GM21447 (cell line): ENCODE results near the gene CELA3B.
A peak's percentile ranks its signal among the peaks of the same experiment; 100 is the strongest.
"Not testable (repeated sequence)": the region's sequence is repeated elsewhere in the genome, so short reads cannot be mapped to it uniquely, and the experiment has no call there.

ENCODE experiments used
- ATAC-seq: cut with Tn5 transposase; IDR thresholded peaks from one replicate; pipeline ENCODE4 v1.9.1; 2021; ENCODE audit not compliant: unreplicated experiment

CELA3B gene

DNA sequence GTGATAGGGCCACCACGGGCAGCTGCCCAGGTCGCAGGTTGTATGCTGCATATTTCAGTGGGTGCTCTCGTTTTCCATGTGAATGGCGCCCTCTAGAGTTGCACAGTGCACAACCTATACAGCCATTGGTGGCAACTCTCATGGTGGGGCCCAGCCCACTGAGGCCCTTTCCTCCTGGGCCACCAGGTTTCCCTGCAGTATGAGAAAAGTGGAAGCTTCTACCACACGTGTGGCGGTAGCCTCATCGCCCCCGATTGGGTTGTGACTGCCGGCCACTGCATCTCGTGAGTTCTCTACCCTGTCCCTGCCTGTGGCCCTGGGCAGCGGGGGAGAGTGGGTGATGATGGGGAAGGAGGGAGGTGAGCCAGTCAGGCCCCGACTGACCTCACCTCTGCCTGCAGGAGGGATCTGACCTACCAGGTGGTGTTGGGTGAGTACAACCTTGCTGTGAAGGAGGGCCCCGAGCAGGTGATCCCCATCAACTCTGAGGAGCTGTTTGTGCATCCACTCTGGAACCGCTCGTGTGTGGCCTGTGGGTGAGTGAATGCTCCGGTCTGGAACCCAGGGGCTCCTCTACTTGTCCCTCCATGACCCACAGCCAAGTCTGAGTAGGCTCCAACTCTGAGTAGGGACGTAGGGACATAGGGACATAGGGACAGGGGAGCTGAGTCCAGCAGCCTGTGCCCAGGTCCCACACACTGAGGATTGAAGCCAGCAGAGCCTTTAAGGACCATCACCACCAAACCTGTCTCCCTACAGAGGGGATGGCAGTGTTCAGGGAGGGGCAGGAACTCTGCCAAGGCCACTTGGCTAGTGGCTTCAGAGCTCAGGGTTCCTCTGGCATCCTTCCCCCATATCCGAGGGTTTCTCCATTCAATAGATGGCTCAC is 28.7 kb downstream of the CELA3B start:
- not testable (repeated sequence) for ATAC-seq

DNA sequence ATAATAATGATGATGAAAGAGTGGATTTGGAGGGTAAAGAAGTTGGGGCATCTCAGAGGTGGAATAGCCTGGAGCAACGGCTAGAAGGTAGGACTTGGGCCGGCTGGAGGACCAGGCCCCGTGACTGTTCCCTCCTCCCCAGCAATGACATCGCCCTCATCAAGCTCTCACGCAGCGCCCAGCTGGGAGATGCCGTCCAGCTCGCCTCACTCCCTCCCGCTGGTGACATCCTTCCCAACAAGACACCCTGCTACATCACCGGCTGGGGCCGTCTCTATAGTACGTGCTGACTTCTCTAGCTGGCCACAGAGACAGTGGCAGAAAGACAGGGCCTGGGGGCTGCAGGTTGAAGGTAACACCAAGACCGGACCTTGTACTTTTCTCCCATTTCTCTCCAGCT is 29.9 kb downstream of the CELA3B start:
- ATAC-seq = not testable (repeated sequence)

DNA sequence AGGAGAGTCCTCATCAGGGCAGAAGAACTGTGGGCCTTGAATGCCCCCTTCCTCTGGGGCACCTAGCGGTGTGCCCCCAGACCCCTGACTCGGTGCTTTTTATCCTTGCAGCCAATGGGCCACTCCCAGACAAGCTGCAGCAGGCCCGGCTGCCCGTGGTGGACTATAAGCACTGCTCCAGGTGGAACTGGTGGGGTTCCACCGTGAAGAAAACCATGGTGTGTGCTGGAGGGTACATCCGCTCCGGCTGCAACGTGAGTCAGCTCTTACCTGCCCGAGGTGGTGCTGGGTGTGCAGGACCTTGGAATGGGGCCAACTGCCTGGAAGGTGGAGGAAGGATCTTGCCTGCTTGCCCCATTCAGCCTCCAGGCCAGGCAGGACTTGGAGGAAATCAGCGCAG is 30.4 kb downstream of the CELA3B start:
- ATAC-seq = not testable (repeated sequence)

DNA sequence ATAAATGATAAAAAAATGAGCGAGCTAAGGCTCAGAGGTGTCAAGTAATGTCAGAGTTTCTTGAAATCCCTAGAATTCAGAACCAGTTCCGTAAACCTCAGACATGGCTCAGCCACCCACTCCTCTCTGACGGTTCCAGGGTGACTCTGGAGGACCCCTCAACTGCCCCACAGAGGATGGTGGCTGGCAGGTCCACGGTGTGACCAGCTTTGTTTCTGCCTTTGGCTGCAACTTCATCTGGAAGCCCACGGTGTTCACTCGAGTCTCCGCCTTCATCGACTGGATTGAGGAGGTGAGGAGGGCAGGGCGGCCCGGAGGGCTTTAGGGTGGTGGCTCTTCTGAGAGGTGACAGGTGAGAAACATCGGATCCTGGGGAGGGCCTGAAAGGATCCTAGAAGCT is 32.7 kb downstream of the CELA3B start:
- ATAC-seq = not testable (repeated sequence)

DNA sequence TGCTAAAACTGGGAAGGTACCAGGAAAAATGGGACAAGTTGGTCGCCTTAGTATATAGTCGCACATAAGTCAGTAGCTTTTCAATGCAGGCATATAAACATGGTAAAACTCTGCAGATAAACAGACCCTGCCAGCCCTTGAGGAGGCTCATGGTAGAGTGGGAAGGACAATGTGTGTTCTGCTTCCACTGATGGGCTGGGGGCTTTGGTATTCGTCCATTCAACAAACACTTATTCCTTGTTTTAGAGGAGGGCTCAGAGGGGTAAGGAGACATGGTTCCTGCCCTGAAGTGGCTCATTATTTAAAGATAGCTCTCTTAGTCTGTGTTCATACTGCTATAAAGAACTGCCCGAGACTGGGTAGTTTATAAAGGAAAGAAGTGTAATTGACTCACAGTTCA is 35.9 kb downstream of the CELA3B start:
- not testable (repeated sequence) for ATAC-seq

DNA sequence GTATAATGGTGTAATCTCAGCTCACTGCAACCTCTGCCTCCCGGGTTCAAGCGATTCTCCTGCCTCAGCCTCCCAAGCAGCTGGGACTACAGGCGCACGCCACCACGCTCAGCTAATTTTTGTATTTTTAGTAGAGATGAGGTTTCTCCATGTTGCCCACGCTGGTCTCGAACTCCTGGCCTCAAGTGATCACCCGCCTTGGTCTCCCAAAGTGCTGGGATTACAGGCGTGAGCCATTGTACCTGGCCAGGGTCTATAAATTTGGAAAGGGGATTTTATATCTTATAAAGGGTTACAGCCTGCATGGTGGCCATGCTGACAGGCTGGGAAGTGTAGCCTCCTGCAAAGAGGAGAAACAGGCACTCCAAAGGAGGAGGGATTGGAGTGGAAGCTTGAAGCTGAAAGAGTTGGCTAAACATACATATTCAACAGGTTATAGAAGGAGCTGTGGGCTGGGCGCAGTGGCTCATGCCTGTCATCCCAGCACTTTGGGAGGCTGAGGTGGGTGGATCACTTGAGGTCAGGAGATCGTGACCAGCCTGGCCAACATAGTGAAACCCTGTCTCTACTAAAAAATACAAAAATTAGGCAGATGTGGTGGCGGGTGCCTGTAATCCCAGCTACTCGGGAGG is 37.9 kb downstream of the CELA3B start:
- ATAC-seq = not testable (repeated sequence)

DNA sequence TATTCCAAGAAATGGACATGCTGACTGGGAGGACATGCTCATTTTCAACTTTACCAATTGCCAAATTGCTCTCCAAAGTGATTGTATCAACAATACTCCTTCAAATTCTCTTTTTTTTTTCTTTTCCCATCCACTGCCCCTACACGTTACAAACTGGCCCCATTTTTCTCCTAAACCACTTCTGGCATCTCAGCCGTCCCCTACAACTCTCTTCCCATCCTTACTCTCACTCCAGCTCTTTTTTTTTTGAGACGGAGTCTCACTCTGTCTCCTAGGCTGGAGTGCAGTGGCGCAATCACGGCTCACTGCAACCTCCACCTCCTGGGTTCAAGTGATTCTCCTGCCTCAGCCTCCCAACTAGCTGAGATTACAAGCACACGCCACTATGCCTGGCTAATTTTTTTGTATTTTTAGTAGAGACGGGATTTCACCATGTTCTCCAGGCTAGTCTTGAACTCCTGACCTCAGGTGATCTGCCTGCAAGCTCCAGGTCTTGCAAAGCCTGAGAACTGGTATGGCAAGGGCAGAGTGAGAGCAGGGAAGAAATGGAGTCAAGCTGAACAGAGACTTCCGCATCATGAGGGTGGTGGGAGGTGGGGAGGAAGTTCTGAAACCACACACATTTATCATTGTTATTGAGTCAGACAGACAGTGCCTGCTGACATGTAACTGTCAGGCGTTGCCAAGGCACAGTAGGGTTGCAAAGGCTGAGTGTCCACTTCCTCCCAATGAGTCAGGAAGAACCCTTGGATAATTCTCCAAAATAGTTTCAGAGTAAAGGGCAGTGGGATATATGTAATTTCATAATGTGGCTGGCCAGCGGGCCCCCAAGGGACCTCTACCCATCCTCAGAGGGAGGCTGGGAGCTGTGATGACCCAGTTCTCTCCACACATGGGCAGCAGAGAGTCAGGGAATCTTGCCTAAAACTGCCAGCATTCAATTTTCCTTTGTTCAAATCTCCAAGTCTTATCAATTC is 42.0 kb downstream of the CELA3B start:
- ATAC-seq = no peak

DNA sequence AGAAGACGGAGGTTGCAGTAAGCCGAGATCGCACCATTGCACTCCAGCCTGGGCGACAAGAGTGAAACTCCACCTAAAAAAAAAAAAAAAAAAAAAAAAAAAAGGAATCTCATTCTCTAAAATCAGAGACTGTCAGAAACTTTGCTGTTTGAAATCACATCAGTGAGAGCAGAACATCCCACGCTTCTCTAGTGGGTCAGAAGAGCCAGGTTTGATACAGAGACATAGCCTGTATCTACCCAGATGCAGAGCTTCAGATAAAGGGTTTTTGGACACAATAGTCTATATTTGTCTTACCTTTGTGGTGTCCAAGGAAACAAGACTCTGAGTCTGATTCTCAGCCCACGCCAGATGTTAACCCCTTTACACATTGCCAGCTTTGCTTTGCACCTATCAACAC is 44.2 kb downstream of the CELA3B start:
- ATAC-seq = no peak

DNA sequence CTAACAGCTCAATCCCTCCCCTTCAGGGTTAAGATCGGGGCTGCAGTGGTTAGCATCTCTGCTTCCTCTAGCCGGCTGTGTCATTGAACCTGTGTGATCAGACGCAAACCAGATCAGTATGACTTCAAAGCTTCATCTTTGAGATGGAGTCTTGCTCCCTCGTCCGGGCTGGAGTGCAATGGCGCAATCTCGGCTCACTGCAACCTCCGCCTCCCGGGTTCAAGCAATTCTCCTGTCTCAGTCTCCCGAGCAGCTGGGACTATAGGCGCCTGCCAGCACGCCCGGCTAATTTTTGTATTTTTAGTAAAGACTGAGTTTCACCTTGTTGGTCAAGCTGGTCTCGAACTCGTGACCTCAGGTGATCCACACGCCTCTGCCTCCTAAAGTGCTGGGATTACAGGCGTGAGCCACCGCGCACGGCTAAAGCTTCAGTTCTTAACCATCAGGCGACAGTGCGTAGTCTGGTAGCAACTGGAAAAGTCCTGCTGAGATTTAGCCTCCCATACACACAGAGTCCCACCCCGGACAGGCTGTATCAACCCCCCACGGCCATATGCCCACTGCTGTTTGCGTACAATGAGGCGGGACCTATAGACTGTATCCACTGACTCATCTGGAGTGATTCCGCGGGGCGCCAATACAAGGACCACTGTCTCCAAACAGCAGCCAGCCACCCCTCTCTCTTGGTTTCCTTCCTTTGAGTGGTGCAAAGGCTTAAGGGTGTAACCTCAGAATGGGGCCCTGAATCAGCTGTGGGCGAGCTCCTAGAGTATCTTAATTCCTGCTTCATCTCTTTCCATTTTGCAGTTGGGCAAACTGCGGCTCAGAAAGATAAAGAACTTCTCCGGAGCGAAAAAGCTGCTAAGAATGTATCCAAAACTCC is 47.9 kb downstream of the CELA3B start:
- ATAC-seq = peak; percentile 33

DNA sequence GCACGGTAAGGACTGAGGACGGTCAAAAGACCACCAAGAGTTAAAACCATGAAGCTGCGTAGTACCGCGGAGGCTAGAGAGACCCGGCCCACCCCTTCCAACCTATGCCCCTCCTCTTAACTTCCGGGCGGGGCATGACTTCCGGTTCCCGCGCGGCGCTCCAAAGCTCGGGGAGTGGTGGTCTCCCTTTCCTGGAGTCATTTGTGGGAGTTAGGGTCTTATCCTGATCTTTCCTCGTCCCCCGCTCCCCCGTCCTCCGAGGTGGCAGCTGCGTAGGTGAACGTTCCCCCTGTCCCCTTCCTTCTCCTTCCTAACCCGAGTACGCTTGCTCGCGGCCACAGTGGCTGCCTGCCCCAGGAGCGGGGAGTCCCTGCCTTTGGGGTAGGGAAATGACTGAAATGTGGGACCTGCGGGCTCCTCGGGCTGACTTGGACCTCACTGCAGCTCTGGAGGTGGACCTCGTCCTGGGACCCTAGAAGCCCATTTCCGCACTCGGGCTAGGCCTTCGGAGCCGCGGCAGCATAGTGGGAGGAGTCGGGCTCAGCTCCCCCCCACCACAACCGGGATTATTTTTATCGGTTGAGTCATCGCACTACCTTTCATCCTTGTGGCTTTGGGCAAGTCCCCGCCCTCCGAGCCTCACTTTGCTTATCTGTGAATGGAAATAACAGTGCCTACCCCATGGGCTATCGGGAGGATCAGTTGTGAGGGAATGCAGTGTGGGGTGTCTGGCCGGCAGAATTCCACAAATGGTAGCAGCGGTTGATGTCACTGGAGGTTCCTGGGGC is 48.7 kb downstream of the CELA3B start:
- ATAC-seq = peak; percentile 68

DNA sequence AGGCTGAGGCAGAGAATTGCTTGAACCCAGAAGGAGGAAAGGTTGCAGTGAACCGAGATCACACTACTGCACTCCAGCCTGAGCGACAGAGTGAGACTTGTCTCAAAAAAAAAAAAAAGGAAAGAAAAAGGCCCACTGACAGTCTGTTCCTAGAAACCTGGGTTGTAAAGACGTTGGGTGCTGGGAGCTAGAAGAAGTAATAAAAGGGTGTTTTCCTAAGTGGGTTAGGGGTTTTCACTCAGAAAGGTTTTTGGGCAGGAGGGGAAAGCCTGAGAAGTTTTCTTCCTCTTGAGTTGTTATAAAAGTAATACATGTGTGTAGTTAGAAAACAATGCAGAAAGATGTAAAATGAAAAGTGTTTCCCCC is 50.1 kb downstream of the CELA3B start:
- no peak for ATAC-seq

DNA sequence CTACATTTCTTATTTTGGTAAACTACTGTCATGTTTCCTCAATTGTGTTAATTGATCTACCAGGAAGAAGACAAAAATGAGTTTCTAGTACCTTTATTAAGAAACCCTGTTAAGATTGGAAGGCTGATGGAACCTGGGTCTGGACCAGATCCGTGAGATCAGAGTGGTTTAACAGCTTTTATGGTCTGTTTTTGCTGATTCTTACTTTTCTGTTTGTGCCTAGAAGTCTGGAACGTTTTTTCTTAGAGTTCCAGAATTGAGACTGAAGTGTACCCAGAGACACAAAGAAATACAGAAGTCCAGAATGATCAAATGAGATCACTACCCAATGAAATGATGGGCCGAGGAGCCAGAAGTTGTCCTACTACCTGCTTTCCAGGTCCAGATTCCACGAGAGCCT is 53.2 kb downstream of the CELA3B start:
- no peak for ATAC-seq

DNA sequence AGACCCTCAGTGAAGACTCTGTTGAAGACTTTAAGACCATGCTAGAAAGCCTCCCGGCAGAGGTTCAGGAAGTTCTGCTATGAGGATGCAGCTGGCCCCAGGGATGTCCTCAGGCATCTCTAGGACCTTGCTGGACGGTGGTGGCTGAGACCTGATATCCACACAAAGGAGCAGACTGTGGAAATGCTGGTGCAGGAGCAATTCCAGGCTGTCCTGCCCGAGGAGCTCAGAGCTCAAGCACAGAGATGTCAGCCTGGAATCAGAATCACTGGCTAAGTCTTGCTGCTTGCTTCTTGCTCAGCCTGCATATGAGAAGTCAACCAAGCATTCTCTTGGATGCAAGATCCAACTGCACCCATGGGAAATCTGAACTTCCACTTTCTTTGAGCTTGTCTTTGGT is 53.7 kb downstream of the CELA3B start:
- no peak for ATAC-seq

DNA sequence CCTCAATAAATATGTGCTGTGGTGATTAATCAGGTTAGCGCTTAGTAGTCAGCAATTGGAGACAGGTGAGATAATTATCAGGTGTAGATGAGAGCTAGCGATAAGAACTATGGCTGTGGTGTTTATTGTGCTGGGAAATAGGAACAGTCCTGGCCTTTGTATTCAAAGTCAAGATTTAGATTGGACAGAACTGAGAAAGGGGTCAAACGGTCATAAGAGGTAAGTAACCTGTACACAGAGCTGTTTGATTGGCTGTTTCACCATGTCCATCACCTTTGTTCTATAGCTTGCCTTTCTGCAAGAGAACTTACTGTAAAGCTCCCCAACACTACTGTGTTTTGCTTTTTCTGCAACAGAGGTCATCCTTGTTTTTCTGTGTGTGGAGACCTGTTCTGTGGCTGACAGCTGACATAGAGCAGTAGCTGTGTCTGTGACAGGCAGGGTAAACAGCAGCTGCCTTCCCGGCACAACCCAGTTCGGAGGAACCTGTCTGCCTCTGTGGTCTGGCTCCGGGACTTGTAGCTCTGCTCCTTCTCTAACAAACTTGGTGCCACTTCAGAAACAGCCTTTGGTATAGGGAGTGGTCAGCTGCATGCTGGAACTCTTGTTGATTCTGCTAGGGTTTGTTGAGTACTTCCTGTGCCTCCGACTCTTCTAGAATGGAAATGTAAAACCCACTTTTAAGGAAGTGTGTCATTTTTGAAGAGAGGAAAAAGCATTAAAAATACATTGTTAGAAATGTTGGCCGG is 54.6 kb downstream of the CELA3B start:
- ATAC-seq = no peak

DNA sequence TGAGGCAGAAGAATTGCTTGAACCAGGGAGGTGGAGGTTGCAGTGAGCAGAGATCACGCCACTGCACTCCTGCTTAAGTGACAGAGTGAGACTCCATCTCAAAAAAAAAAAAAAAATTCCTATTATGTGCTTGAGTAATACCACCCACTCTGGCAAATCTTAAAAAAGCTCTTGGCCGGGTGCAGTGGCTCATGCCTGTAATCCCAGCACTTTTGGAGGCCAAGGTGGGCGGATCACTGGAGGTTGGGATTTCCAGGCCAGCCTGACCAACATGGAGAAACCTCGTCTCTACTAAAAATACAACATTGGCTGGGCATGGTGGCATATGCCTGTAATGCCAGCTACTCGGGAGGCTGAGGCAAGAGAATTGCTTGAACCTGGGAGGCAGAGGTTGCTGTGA is 58.0 kb downstream of the CELA3B start:
- ATAC-seq = not testable (repeated sequence)

DNA sequence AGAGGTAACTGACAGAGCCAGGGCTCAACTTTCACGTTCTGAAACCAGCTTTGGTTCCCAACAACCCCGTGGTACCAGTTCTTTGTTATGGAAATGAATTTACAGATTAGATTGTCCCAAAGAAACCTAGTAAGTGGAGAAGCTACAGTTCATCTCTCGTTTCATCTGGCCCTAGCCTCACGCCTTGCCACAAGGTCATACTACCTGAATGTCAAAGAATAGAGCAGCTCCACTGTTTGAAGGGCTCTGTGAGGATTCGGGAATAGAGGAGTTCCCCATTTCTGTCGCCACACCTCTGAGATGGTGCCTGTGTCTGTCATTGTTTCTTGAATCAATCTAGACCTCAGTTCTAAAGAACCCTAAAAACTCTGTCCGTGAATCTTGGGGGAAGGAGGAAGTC is 60.7 kb downstream of the CELA3B start:
- no peak for ATAC-seq

DNA sequence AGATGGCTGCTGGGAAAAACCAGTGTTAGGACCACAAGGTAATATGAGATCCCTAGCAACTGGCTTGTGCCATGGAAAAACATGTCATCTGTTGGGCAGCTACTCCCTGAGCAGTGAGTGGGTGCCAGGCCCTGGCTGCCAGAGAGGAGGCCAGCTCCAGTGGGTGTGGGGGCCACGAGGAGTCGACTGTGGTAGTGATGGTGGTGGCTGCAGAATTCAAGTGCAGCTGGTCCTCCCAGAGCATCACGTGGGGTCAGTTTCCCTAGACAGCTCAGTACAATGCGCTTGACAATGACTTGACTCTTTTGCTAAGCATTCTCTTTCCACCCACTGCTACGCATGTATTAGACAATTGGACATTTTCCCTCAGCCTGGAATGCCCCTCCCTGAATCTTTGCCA is 61.2 kb downstream of the CELA3B start:
- no peak for ATAC-seq
